Germinal center (tissue), 1 donor: ENCODE measurements around the gene KCTD15.

Experiments used
- DNase-seq: peaks from one replicate; pipeline ENCODE4 v3.0.0; 2012; ENCODE audit warnings: mixed read lengths, low spot score

Gene KCTD15

GRCh38 chr19:33771384-33772101 lies 25.1 kb upstream of the KCTD15 start:
- peak; percentile 60 for DNase-seq

GRCh38 chr19:33772102-33772857 lies 24.4 kb upstream of the KCTD15 start:
- DNase-seq, result no peak

- DNase-seq, result no peak
Observed at GRCh38 chr19:33772858-33773180, 23.9 kb upstream of the KCTD15 start.

- DNase-seq, result no peak
Observed at GRCh38 chr19:33773704-33774624, 22.7 kb upstream of the KCTD15 start.

- no peak for DNase-seq
Observed at GRCh38 chr19:33774751-33775150, 21.9 kb upstream of the KCTD15 start.

- DNase-seq, result no peak
Observed at GRCh38 chr19:33775731-33776487, 20.8 kb upstream of the KCTD15 start.

GRCh38 chr19:33777351-33777750 lies 19.3 kb upstream of the KCTD15 start:
- DNase-seq, result no peak

- no peak for DNase-seq
Observed at GRCh38 chr19:33777753-33778088, 18.9 kb upstream of the KCTD15 start.

- peak; percentile 94 for DNase-seq
Observed at GRCh38 chr19:33778089-33778791, 18.4 kb upstream of the KCTD15 start.

- no peak for DNase-seq
Observed at GRCh38 chr19:33779849-33780248, 16.8 kb upstream of the KCTD15 start.

GRCh38 chr19:33780251-33780650 lies 16.4 kb upstream of the KCTD15 start:
- no peak for DNase-seq

GRCh38 chr19:33780746-33781145 lies 15.9 kb upstream of the KCTD15 start:
- DNase-seq, result no peak

- DNase-seq, result no peak
Observed at GRCh38 chr19:33781415-33781935, 15.2 kb upstream of the KCTD15 start.

- no peak for DNase-seq
Observed at GRCh38 chr19:33781996-33782395, 14.7 kb upstream of the KCTD15 start.

- DNase-seq, result no peak
Observed at GRCh38 chr19:33784432-33784831, 12.2 kb upstream of the KCTD15 start.

GRCh38 chr19:33785795-33786194 lies 10.9 kb upstream of the KCTD15 start:
- DNase-seq, result no peak

- no peak for DNase-seq
Observed at GRCh38 chr19:33788676-33789075, 8.0 kb upstream of the KCTD15 start.

GRCh38 chr19:33789344-33789743 lies 7.3 kb upstream of the KCTD15 start:
- DNase-seq, result no peak

GRCh38 chr19:33794683-33795369 lies 1.8 kb upstream of the KCTD15 start:
- no peak for DNase-seq

GRCh38 chr19:33795370-33796163 lies 1.1 kb upstream of the KCTD15 start:
- peak; percentile 78 for DNase-seq
